LNCAP (cell line): ENCODE data around the gene ANKLE2.

Source experiments
- TF ChIP-seq, protein P1 (sequence below): fragments of 450-650 bp; IDR thresholded peaks from 2 replicates; pipeline ENCODE4 v1.5.1; 2017; ENCODE audit warnings: mild to moderate bottlenecking

ANKLE2 gene

DNA sequence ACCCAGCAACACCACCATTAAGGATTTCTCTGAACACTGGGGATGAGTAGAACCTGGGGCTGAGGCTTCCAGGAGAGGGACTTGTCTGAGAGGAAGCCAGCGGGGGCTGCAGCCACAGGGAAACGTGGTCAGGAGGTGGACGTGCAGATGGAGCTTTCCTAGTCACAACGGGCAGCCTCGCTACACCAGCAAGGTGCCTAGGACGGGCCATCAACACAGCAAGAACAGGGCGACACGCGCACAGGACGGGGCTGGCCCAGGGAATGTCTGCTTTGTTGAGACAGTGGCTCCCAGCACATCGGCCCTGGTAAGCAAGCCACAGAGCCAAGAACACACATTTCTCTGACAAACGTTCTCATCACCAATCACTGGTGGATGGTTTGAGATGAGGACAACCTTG lies 25.3 kb downstream of the ANKLE2 start:
- TF ChIP-seq, protein P1, sequence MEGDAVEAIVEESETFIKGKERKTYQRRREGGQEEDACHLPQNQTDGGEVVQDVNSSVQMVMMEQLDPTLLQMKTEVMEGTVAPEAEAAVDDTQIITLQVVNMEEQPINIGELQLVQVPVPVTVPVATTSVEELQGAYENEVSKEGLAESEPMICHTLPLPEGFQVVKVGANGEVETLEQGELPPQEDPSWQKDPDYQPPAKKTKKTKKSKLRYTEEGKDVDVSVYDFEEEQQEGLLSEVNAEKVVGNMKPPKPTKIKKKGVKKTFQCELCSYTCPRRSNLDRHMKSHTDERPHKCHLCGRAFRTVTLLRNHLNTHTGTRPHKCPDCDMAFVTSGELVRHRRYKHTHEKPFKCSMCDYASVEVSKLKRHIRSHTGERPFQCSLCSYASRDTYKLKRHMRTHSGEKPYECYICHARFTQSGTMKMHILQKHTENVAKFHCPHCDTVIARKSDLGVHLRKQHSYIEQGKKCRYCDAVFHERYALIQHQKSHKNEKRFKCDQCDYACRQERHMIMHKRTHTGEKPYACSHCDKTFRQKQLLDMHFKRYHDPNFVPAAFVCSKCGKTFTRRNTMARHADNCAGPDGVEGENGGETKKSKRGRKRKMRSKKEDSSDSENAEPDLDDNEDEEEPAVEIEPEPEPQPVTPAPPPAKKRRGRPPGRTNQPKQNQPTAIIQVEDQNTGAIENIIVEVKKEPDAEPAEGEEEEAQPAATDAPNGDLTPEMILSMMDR: no peak

DNA sequence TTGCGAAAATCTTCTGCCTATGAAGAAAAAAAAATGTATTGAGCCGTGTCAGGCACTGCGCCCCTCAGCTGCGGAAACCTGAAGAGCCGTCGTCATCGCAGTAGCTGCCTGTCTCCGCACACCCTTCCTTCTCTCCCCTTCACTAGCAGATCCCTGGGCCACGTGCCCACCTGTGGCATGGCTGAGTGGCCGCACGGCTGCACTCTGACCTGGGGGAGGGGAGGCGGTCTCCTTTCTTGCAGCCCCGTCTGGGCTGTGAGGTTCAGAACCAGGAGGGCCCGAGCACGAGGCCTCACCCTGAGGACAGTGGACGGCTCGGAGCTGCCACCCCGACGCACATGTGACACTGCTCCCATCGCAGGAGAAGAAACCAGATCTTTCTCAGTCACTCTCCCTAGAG lies 26.1 kb downstream of the ANKLE2 start:
- TF ChIP-seq, protein P1: no peak

DNA sequence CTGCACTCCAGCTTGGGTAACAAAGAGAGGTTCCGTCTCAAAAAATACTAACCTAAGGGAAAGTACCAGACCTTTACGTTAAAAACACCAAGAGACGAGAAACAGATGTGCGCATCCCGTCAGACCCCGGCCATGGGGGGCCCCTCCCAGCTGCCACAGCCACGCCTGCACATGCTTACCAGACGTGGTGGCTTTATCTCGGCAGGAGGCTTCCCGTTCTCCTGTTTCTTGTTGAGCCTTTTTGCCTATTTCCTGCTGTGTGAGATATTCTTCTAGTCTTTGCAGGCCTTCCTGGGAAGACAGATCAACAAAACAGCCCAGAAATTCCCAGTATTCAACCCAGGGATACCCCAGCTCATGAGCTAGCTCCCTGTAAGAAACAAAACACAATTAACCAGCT lies 27.4 kb downstream of the ANKLE2 start:
- TF ChIP-seq, protein P1: no peak

DNA sequence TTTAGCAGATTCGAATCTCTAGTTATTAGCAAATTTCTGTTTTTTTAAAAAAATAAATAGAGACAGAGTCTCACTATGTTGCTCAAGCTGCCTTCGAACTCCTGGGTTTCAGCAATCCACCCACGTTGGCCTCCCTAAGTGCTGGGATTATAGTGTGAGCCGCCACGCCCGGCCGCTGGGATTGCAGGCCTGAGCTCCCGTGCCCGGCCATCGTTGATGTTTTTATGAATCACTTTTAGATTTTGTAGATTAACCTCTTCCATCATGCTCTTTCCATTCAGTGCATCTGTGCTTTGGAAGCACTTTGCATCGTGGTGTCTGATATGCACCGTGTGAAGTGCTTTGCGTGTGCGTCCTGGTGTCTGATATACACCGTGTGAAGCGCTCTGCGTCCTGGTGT lies 30.1 kb downstream of the ANKLE2 start:
- TF ChIP-seq, protein P1: no peak

DNA sequence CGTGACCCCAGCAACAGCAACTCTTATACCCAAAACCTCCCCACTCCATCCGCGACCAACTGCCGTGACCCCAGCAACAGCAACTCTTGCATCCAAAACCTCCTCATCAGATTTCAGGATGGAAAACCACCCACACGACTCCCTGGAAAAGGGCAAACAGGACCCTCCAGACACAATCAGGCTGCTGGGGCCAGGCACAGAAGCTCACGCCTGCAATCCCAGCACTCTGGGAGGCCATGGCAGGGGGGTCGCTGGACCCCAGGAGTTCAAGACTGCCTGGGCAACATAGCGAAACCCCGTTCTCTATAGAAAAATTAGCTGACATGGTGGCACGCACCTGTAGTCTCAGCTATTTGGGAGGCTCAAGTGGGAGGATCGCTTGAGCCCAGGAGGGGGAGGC lies 31.3 kb downstream of the ANKLE2 start:
- TF ChIP-seq, protein P1: no peak

DNA sequence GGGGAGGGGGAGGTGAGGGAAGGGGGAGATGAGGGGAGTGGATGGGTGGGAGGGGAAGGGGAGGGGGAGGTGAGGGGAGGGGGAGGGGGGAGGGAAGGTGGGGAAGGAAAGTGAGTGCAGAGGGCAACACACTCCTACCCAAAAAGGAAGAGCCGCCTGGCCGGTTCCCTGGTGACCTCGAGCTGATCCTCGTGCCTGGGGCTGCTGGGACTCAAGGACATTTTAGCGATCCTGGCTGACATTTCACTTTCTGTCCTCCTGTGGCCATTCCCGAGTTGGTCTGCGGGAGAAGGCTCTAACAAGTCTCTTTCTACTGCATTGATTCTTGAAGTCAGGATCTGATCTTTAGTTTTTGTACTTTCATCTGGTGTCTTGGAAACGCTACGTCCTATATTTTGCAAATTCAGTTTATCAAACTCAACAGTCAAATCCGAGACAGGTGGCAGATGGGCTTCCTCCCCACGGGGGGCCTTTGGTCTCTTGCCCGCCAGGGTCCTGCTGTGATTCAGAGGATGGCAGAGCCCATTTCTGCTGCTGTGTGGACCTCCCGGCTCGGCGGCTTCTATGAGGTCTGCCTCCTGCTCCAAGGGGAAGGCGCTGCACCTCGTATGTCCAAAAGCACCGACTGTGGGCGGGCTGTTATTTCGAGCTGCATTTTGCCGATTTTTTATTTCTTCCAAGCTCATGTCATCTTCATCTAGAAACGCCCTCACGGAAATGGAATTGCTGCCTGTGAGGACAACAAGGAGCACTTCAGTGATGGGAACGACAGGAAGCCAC lies 31.9 kb downstream of the ANKLE2 start:
- TF ChIP-seq, protein P1: no peak

DNA sequence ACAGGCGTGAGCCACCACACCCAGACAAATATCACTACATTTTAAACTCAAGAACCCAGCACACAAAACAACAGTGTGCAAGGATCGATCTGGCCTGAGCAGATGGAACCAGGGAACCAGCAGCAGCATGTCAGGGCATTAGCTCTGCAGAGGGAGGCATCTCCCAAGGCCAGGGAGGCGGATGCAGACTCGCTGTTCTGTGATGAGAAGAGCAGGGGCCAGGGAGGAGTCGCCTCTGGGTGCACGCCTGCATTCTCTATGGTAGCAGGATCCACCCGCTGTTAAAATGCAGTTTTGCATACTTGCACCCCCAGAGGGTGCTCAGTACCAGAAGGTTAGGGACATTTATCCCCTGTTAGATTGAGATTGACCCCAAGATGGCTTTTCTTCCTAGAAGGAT lies 33.1 kb downstream of the ANKLE2 start:
- TF ChIP-seq, protein P1: no peak
